Measurements from ENCODE around the gene C20orf202.

- no peak for TF ChIP-seq CTCF (IDR thresholded peaks at IDR 0.05; ENCODE audit: low read depth, low read length)
- TF ChIP-seq MAX (IDR thresholded peaks at IDR 0.05; ENCODE audit: low read depth, low read length): no peak
- TF ChIP-seq POLR2A (IDR thresholded peaks at IDR 0.05; ENCODE audit: extremely low read depth, insufficient read length): no peak
These were observed 21.1 kb upstream of the C20orf202 start for GRCh38 chr20:1182106-1182505.

Measured in NB4 (cell line).